GM18870 (cell line): Measurements from ENCODE around the gene CBX7.
A peak's percentile ranks its signal among the peaks of the same experiment; 100 is the strongest.

ENCODE experiments used
- ATAC-seq: cut with Tn5 transposase; IDR thresholded peaks from one replicate; pipeline ENCODE4 v1.9.1; 2021; ENCODE audit warnings: moderate library complexity; ENCODE audit not compliant: unreplicated experiment

The CBX7 gene

GRCh38 chr22:39128508-39128907, 24.0 kb downstream of the CBX7 start:
- no peak for ATAC-seq

- ATAC-seq, result no peak
These were observed 26.9 kb downstream of the CBX7 start for GRCh38 chr22:39125622-39126021.

- no peak for ATAC-seq
These were observed 28.5 kb downstream of the CBX7 start for GRCh38 chr22:39123751-39124581.

- no peak for ATAC-seq
These were observed 29.6 kb downstream of the CBX7 start for GRCh38 chr22:39122772-39123470.

GRCh38 chr22:39120983-39121382, 31.5 kb downstream of the CBX7 start:
- ATAC-seq, result no peak

GRCh38 chr22:39117585-39118191, 34.8 kb downstream of the CBX7 start:
- no peak for ATAC-seq

- no peak for ATAC-seq
These were observed 36.4 kb downstream of the CBX7 start for GRCh38 chr22:39115977-39116621.

- ATAC-seq, result no peak
These were observed 36.9 kb downstream of the CBX7 start for GRCh38 chr22:39115570-39115969.

GRCh38 chr22:39114112-39114511, 38.4 kb downstream of the CBX7 start:
- ATAC-seq, result no peak

GRCh38 chr22:39110631-39111561, 41.6 kb downstream of the CBX7 start:
- ATAC-seq, result no peak

- ATAC-seq, result no peak
These were observed 43.1 kb downstream of the CBX7 start for GRCh38 chr22:39109361-39109760.

GRCh38 chr22:39108487-39108886, 44.0 kb downstream of the CBX7 start:
- no peak for ATAC-seq

GRCh38 chr22:39106326-39106725, 46.2 kb downstream of the CBX7 start:
- no peak for ATAC-seq

- ATAC-seq, result no peak
These were observed 49.0 kb downstream of the CBX7 start for GRCh38 chr22:39103431-39103830.

- ATAC-seq, result no peak
These were observed 51.3 kb downstream of the CBX7 start for GRCh38 chr22:39101226-39101625.

- no peak for ATAC-seq
These were observed 53.9 kb downstream of the CBX7 start for GRCh38 chr22:39098576-39098975.

- no peak for ATAC-seq
These were observed 54.5 kb downstream of the CBX7 start for GRCh38 chr22:39098026-39098425.

GRCh38 chr22:39097098-39098020, 55.1 kb downstream of the CBX7 start, which contains the start of gene APOBEC3H:
TSS of gene APOBEC3H (plus strand) at chr22:39097244. CDS start at chr22:39100279, 3,035 bp downstream.
- peak; percentile 24 for ATAC-seq

- no peak for ATAC-seq
These were observed 56.5 kb downstream of the CBX7 start for GRCh38 chr22:39095971-39096370.
